HFFc6 (cell line): ENCODE measurements around the gene CAMK2B. TPM values are rescaled to one million over a fixed set of nuclear protein-coding genes. Genes with fewer than 3 reads are reported as not detected.

Source experiments
- DNase-seq: peaks from one replicate; pipeline ENCODE4 v3.0.0-alpha.2; 2018
- H3K27ac Mint-ChIP-seq: 2 replicates; pipeline ENCODE4 v1.8.0; 2020; ENCODE audit warnings: mild to moderate bottlenecking, mixed read lengths
- H3K27me3 Mint-ChIP-seq: 2 replicates; pipeline ENCODE4 v1.8.0; 2021; ENCODE audit warnings: mild to moderate bottlenecking, moderate library complexity, mixed read lengths; ENCODE audit not compliant: insufficient read depth
- H3K36me3 Mint-ChIP-seq: 2 replicates; pipeline ENCODE4 v1.8.0; 2021; ENCODE audit warnings: low read depth, mixed read lengths
- H3K4me1 Mint-ChIP-seq: 2 replicates; pipeline ENCODE4 v1.8.0; 2020; ENCODE audit warnings: low read depth, mixed read lengths
- H3K4me3 Mint-ChIP-seq: 2 replicates; pipeline ENCODE4 v1.8.0; 2020; ENCODE audit warnings: mild to moderate bottlenecking, moderate library complexity, mixed read lengths
- H3K9me3 Mint-ChIP-seq: 2 replicates; pipeline ENCODE4 v1.8.0; 2020; ENCODE audit warnings: mild to moderate bottlenecking, mixed read lengths
- CTCF ChIP-seq: fragments of 200-600 bp; sonication (generic); IDR thresholded peaks from 2 replicates; pipeline ENCODE4 v1.5.0; 2021; ENCODE audit warnings: antibody characterized with exemption, mild to moderate bottlenecking
- total RNA-seq, 6 experiments: library from RNA; stranded (reverse); fragmentation: NEBNext Ultra II Directional; extraction: Animal tissue kit (Norgen Biotek cat#: 25700); gene quantifications; 2 replicates in 1 of 6; 3 replicates in 5 of 6; pipeline ENCODE4 v1.2.3, GENCODE V29; 2021

The CAMK2B gene
- total RNA-seq, 6 experiments from 2014 or later, result 0.11 to 0.41 TPM; not detected in 4

- H3K36me3 Mint-ChIP-seq, result no peaks in the 10 kb centered on the region
- no peak overlapping the region for H3K4me3 Mint-ChIP-seq
- no peak for TF ChIP-seq CTCF
- no peaks in the 10 kb centered on the region for H3K4me1 Mint-ChIP-seq
- H3K9me3 Mint-ChIP-seq, result no peaks in the 10 kb centered on the region
- DNase-seq, result no peak
- H3K27ac Mint-ChIP-seq, result no peak overlapping the region
- peaks cover 44% of the 10 kb centered on the region for H3K27me3 Mint-ChIP-seq
These were observed 56.0 kb downstream of the CAMK2B start for GRCh38 chr7:44269417-44269816.

DNA sequence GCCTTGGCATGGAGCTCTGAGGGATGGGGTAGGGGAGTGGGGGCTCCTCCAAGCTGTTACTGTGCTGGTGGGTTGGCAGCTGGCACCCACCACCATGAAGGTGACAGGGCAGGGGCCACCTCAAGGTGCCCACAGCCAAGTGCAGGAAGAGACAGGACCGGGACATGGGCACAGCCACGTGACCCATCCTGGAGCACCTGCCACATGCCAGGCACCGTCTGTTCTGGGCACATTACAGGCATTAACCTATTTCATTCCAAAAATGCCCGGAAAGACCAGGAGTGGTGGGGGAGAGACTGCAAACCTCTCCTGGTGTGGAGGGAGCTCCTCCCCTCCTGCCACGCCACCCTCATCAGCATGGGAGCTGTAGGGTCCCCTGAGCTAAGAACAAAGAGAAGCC is 56.7 kb downstream of the CAMK2B start:
- Mint-ChIP-seq H3K27me3 (peaks cover 39% of the 10 kb centered on the region), H3K4me3 (no peak overlapping the region), H3K27ac (no peak overlapping the region), H3K4me1 (no peaks in the 10 kb centered on the region), H3K9me3 (no peaks in the 10 kb centered on the region), H3K36me3 (no peaks in the 10 kb centered on the region)
- no peak for TF ChIP-seq CTCF
- DNase-seq, result no peak

- Mint-ChIP-seq H3K9me3 (no peaks in the 10 kb centered on the region), H3K4me1 (no peaks in the 10 kb centered on the region), H3K36me3 (no peaks in the 10 kb centered on the region), H3K4me3 (no peak overlapping the region), H3K27me3 (peaks cover 37% of the 10 kb centered on the region), H3K27ac (no peak overlapping the region)
- no peak for TF ChIP-seq CTCF
- DNase-seq, result no peak
These were observed 57.5 kb downstream of the CAMK2B start for GRCh38 chr7:44267719-44268421.

- DNase-seq, result no peak
- no peak overlapping the region for H3K4me3 Mint-ChIP-seq
- TF ChIP-seq CTCF, result no peak
- no peaks in the 10 kb centered on the region for H3K9me3 Mint-ChIP-seq
- no peak overlapping the region for H3K27ac Mint-ChIP-seq
- no peaks in the 10 kb centered on the region for H3K4me1 Mint-ChIP-seq
- peaks cover 31% of the 10 kb centered on the region for H3K27me3 Mint-ChIP-seq
- no peaks in the 10 kb centered on the region for H3K36me3 Mint-ChIP-seq
These were observed 58.2 kb downstream of the CAMK2B start for GRCh38 chr7:44267178-44267577.

GRCh38 chr7:44266526-44266925 is 58.9 kb downstream of the CAMK2B start:
- Mint-ChIP-seq H3K9me3 (no peaks in the 10 kb centered on the region), H3K4me1 (no peaks in the 10 kb centered on the region), H3K36me3 (no peaks in the 10 kb centered on the region), H3K27me3 (peaks cover 31% of the 10 kb centered on the region), H3K4me3 (no peak overlapping the region), H3K27ac (no peak overlapping the region)
- TF ChIP-seq CTCF, result no peak
- no peak for DNase-seq
